Anterior cingulate cortex (tissue), 58 donors: Measurements from ENCODE around the gene KIAA1217.
"Not testable (repeated sequence)": the region's sequence is repeated elsewhere in the genome, so short reads cannot be mapped to it uniquely, and the experiment has no call there.

Experiments
- DNase-seq, 58 donors: peaks; one replicate each; lab custom pipeline; 2025; lab: John Stamatoyannopoulos, UW

KIAA1217 gene

DNA sequence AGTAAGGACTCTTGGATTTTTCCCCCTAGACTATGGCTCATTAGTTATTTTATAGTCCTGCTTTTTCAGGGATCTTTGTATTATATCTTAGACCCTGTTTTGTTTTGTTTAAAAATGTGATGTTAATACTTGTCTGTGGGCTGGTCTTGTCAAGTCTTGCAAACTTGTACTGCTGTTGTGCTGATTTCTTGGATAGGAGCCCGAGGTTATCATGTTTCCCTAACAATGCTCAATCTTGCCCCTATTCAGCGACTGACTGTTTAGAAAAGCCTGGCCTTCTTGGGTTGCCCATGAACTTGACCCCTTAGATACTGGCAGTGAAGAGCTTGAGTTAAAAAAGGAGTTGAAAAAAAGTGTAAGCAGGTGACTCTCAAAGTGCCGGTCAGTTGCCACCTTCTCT is 115.7 kb downstream of the KIAA1217 start:
- DNase-seq, result no peak

DNA sequence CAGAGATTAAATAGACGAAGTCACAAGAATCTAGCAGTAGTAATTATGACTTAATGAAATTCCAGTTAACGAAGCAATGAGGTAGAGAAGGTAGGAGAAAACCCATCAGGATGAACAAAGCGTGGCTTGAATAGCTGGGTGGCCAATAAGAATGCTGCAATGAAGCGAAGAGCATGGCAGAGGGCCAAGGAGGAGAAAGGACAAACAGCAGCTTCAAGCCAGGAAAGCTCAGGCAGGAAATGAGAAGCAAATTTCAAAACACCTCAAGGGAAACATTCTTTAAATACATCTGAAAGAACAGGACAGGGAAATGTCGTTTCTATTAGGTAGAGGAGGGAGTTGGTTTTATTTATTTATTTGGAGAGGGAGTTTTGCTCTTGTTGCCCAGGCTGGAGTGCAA is 122.5 kb downstream of the KIAA1217 start:
- no peak for DNase-seq

DNA sequence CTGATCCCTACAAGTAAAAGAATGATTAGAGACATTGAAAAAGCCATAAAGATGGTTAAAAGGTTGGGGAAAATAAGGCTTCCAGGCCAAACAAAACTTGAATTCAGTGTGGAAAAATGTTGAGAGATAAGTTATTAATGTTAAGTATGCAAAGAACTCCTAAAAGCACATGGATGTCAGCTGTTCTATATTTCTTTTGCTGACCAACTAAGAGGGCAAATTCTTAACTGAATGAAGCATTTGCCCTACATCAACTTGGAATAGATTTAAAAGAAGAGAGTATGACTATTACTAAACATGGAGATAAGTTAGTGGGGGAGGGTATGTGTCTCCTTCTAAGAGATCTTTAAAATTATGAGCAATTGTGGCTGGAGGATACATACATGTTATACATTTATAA is 124.8 kb downstream of the KIAA1217 start:
- DNase-seq, result no peak

DNA sequence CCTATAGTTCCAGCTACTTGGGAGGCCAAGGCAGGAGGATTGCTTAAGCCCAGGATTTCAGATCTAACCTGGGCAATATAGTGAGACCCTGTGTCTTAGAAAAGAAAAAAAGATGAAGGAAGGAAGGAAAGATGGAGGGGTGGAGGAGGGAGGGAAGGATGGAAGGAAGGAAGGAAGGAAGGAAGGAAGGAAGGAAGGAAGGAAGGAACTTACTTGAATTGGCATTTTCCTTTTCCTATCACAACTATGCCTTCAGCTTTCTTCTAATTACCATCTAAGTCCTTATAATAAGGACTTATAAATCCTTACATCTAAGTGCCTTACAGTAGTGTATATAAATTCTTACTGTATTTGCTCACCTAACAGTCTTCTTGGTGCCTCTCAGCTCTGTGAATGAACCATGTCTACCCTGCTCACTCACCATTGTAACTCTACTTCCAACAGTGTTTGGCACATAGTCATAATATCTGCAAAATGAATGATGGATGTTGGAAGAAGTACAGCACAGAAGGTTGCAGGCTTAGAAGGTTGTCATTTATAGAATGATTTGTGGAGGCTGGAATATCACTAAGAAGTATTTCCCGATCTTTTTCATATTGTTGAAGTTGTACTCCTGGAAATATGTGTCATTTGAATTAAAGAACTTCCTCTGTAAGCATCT is 125.5 kb downstream of the KIAA1217 start:
- no peak for DNase-seq

DNA sequence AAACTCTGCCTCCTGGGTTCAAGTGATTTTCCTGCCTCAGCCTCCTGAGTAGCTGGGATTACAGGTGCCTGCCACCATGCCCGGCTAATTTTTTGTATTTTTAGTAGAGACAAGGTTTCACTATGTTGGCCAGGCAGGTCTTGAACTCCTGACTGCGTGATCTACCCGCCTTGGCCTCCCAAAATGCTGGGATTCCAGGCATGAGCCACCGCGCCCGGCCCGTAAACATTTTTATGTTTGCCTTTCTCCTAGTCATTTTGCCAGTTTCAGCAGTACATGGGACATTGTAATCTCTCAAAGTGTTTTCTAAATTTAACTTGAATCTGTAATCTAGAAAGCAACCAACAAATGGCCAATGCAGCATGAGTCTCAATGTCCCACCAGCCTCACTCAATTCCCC is 128.8 kb downstream of the KIAA1217 start:
- DNase-seq, result not testable (repeated sequence)

DNA sequence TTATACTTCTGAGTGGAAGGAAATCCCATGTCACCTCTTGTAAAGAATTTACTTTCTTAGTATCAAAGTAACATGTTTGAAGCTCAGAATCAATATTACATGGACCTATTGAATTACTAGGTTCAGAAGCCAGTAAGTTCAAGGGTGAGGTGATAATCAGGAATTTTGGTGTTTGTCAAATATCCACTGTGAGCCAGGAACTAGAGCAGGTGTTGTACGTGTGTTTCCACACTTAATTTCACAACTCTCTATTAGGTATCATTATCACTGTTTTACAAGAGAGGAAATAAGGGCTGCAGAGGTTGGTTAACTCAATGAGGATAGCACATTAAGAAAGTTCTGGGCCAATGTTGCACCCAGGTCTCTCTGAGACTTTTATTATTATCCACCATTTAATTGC is 130.4 kb downstream of the KIAA1217 start:
- DNase-seq, result no peak

DNA sequence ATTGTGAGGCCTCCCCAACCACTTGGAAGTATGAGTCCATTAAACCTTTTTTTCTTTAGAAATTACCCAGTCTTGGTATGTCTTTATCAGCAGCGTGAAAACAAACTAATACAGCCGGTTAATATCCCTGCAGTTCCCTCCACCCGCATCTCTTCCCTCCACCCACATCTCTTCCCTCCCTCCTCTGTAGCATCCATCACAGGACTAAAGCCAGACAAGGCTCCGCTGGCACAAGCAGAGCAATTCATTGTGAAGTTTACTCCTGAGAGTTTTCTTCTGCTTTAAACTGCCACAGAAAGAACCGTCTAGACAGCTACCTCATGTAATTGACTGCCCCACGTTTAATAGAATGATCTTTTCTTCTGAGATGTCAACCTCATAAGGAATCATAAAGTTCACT is 131.5 kb downstream of the KIAA1217 start:
- no peak for DNase-seq

DNA sequence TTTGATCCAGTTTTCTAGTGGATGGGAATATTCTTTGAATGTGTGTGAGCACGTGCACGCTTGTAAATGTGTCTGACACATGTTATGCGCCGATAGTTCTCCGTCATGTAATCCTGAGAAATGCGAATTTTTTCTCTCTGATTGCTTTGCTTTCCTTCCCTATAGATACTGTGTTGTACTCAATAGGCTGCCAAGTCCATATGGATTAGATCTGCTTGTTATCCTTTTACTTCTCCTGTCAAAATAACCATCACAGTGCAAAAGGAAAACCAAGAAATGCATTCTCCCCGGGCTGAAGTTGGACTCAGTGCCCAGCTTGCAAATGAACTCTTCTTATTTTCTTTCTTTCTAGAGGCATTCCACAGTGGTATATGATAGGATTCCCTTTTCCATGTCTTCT is 131.9 kb downstream of the KIAA1217 start:
- no peak for DNase-seq

DNA sequence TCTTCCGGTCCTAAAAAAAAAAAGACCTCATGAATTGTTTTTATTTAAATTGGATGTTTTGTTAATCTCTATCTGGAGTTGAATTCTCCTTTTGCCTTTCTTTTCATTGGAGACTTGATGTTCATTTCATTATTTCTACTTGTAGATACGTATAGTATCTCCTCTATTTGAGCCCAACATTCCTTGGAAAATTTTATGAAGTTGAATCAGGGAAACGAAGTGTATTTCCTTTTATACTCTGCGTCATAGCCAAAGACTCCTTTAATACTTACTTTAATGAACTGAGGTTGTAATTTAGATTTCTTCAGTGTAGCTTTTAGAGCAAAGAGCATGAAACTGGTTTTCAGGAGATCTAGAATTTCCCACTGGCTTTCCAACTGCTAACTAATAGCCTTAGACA is 132.4 kb downstream of the KIAA1217 start:
- DNase-seq, result no peak

DNA sequence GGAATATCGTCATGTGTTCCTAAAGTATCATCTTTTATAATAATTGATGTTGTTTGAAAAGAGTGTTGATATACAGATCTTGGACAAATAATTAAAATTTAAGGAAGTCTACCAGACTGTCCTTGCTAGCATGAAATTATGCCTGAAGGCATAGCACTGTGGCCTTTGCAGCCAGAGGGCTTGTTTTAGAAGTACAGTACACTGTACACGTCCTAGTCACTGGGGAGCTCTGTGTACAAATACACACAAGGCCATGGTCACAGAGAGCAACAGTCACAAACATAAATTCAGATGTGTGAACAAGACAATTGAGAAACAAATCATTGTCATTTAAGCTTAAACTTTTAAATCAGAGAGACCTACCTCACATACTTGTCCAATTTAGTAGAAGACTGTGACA is 133.0 kb downstream of the KIAA1217 start:
- no peak for DNase-seq

DNA sequence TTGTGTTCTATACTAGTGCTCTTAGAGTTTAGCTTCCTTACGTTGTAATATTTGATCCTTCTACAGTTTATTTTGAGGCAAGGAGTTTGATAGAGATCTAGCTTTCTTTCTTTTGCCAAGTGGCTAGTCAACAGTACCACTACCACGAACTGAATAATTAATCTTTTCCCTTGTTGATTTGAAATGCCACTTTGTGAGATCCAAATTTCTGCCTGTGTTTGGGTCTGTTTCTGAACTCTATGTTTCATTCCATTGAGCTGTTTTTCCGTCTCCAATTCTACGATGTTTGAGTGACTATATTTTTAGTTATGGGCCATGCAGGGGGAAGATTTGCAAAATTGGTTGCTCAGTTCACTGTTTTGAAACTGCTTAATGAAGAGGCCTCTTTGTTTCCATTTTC is 134.7 kb downstream of the KIAA1217 start:
- DNase-seq, result no peak

DNA sequence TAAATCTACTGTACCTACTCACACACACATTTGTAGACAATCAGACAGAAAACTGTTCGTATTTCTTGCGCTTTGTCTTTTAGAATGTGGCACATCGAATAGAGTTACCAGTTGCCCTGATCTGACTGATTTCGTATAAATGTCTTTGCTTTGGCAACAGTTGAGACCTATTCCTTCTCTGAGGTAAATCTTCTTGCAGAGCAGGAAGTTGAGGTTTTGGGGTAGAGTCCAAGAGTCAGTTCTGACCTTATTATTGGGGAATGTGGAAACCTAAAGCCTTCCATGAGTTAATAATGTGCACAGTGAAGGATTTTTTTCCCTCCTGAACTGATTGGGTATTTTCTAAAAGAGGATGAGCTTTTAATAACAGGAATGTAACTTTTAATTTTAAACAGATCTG is 135.3 kb downstream of the KIAA1217 start:
- DNase-seq, result no peak

DNA sequence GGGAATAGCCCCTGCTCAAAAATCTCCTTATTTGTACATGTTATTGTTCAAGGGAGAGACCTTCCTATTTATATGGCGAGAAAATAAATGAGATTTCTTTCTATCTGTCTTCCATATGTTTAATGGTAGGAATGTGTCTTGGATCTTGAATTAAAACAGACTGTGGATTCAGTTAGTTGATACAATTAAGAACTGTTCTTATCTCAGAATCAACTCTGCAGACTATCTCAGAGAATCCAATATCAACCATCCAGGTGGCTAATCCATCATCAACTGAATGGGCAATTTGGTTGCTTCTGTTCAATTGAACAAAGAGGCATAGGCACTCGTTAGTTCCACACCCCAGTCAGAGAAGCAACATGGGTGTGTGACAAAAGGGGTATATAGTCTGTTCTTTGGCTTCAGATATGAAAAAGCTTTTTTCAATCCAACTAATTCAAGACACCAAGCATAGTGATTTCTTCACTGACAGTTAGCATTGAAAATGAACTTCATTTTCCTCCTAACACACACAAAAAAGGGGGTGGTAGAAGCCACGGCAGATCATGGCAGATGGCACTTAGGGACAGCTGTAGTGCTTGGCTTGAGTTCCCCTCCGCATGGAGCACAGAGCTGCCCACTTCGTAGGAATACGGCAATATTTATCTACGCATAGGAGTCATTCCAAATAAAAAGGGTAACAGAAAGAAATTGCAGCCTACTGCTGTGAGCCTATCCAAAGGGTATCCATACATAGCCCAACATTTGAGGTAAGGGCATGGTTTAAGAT is 135.9 kb downstream of the KIAA1217 start:
- no peak for DNase-seq

DNA sequence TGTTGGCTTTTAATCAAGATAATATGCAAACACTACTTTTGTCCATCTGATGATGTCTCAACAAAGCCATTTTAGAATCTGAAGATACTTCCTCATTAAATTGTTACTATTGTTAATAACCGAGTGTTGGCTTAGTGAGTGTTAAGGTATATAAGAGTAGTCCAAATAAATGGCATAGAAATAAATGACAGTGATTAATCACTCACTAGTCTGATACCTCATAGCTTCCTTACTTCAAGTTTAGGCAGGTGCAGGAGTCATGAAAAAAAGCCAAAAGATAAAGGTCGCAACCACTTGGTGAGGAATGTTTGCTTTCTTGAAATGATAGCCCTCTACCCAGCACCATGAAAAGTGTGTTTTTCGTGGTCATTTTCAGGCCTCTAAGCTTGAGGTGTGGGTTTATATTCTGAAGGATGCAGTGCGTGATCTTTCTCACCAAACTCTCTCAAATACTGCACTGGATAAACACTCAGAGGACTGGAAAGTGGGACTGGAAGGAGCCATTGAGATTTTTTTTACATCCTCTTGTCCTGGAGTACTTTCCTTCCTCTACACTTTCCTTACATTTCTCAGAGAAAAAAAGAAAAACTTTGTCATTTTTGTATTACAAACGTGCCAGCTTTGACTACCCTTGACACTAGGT is 138.1 kb downstream of the KIAA1217 start:
- DNase-seq, result no peak

DNA sequence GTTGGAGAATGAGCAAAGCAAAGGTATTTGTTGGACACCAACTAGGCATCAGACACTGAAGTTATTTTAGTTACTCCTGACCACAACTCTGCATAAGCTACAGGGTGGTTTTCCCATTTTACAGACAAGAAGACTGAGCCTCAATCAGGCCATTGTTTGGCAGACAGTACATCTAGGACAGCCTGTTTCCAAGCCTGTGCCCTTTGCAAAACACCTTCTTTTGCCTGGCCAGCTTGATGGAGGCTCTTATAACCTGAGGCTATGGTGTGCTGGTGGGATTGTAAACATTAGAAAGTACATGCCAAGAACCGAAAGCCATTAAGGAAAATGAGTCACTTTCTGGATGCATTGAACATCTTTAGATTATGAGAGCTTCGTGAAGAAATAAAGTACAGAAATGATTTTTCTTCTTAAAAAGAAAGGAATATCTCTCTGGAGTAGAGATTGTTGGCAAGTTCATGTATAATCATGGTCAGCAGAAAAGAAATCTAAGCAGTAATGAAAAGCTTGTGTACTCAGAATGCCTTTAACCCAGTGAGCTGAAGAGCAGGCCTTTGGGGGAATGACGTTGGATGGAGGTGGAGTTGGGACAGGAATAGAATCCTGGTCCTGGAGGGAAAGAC is 140.6 kb downstream of the KIAA1217 start:
- no peak for DNase-seq

DNA sequence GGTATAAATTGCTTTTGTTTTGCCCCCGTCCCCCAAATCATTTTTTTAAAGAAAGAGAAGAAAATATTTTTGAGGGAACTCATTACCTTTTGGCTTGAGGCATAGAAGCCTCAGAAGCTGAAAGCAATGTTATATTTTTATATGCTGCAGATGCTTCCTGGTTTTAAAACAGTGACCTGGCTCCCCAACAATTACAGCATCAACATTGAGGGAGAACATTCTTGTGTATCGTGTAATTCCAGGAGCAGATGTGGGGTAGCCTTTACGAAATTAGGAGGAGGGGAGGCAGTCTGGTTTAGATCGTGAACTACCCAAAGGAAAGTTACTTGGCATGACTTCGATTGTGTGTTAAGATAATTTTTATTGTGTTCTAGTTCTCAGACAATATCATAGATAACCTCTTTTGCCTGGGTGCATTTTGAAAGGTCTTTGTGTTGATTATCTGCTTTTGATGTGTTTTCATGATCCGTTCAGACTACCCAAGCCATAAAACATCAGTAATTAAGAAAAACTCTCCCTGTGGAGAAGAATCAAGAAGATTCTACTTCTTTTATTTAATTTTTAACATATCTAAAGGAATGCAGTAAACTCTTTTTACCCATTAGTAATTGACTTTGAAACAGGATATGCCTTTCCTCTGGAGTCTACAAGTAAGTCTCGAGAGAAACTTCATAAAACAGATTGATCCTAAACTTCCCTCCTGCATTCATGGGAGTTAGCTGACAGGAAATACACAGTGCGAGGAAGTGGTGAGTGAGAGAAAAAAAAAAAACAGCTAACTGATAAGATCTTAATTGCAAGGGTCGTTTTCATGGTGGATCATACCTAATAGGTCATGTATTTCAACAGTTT is 141.4 kb downstream of the KIAA1217 start:
- DNase-seq, result no peak

DNA sequence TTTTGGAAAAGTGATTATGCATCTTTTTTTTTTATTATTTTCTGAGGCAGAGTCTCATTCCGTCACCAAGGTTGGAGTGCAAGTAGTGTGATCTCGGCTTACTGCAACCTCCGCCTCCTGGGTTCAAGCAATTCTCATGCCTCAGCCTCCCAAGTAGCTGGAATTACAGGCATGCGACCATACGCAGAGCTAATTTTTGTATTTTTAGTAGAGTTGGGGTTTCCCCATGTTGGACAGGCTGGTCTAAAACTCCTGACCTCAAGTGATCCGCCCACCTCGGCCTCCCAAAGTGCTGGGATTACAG is 141.9 kb downstream of the KIAA1217 start:
- not testable (repeated sequence) for DNase-seq

DNA sequence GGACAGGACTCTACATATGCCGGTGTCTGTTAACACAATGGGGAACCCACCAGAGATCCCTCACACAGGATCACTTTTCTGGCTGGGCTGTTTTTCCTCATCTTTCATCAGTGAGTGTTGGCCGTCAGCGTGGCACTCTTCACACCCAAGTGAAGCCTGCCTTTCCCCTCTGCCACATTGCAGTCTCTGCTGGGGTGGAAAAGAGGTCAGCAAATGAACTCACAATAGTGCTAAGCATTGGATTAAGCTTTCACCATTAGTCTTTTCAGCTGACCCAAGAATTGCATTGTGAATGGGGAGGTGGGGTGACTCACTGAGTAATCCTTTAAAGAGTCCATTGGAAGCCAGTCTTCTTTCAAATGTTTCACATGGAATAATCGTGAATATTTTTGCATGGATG is 143.0 kb downstream of the KIAA1217 start:
- DNase-seq, result no peak

DNA sequence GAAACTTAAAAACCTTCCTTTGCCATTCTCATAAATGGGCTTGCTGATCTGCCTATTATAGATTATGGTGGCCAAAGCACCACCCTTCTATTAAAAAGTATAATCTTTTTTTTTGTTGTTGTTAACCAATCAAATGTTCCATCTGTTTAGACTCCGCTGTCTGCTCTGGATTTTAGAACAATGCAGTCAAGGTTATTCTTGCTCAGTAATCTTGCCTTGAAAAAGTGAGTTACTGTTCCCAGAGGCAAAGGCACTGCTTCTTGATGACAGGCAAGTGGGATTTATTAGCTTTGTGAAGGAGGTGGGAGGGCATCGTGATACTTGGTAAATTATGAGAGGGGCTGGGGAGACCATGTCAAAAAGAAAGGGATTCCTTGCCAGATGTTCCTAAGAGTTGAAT is 143.5 kb downstream of the KIAA1217 start:
- DNase-seq, result no peak

DNA sequence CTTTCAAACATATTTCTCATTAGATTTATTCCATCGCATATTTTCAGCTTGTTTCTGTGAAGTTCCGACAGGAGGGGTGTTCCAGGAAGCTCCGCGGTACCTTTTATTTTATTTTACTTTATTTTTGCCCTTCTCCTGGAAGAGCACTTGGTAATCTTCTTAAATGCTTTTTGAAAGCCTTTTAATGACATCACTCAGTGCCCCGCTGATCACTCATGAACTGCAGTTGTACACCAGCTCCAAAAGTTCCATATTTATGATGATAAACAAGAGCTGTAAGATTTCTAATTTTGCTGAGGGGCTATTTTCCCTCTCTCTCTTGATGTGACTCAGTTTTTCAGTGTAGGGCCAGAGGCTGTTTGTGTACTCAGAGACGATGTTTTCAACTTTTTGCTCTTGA is 144.4 kb downstream of the KIAA1217 start:
- no peak for DNase-seq
